Stimulated activated CD8-positive, alpha-beta memory T cell treated with anti-CD3 and anti-CD28 coated beads, Interleukin-15, amount 100 ng/mL, for 1 hour (primary cell): Measurements from ENCODE around the gene TRAPPC2L.

Experiments
- DNase-seq: peaks from one replicate; pipeline ENCODE4 v3.0.0-alpha.2; 2020; ENCODE audit warnings: low read depth

Gene TRAPPC2L

GRCh38 chr16:88856828-88857727, at the start of gene TRAPPC2L, which contains the start of gene GALNS:
Gene TRAPPC2L (plus strand): TSS chr16:88857127. CDS start chr16:88857151, 24 bp downstream.
Gene GALNS (minus strand): TSS chr16:88856947. CDS start chr16:88856877, 70 bp downstream.
- peak; percentile 99 for DNase-seq

GRCh38 chr16:88807142-88807625, 49.7 kb upstream of the TRAPPC2L start:
- DNase-seq = no peak

- no peak for DNase-seq
Measured at GRCh38 chr16:88807626-88808453, 49.1 kb upstream of the TRAPPC2L start.

DNA sequence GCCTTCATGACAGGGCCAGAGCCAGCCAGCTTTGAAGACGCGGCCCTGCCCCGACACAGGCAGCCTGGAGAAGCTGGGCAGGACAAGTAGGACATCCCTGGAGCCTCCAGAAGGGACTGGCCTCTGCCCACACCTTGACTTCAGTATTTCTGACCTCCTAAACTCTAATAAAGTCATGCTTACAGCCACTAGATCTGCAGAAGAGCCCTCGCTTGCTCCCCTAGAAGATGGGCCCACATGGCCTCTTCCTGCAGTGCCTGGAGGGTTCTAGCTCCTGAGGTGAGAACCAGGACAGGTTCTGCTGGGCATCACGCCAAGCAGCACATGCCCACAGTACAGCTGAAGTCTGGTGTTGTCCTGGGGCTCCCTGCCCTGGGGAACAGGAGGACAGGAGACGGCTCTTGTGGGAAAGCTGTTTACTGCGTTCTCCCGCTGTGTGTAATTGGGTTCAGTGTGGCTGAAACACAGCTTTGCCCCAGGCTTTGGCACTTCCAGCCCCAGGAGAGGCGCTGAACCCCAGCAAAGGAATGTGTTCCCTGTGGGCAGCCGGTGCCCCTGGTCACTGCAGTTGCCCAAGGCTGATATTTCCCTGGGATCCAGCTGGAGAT, 47.8 kb upstream of the TRAPPC2L start:
- no peak for DNase-seq

GRCh38 chr16:88809676-88810165, 47.2 kb upstream of the TRAPPC2L start:
- DNase-seq = no peak

DNA sequence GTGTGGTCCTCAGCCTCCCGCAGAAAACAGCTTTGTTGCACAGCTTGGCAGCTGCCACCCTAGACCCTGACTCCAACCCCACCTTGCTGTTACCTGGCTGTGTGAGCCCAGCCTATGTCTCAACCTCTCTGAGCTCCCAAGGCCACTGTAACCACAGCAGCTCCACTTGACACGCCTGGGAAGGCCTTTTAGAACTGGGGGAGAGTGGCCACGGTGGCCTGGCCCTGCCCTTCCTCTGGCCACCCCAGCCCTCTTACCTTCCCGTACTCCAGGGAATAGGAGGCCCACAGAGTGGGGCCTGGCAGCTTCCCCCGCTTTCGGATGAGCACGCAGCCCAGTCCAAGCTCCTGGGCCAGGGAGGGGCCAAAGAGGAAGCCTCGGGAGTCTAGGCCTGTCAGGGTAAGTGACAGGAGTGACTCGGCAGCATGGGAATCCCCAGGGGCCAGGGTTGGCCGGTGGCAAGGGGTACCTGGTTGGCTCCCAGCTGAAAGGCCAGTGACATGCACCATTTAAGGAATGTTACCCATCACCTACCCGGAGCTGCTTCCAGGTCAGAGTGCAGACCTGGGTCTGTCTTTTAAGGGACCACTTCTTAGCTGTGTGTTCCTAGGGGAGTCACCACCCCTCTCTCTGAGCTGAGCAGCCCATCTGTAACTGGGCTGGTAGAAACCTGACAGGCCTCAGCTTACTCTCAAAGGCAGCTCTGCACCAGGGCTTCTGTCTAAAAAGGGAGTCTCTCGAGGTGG, 46.6 kb upstream of the TRAPPC2L start:
- DNase-seq = no peak

DNA sequence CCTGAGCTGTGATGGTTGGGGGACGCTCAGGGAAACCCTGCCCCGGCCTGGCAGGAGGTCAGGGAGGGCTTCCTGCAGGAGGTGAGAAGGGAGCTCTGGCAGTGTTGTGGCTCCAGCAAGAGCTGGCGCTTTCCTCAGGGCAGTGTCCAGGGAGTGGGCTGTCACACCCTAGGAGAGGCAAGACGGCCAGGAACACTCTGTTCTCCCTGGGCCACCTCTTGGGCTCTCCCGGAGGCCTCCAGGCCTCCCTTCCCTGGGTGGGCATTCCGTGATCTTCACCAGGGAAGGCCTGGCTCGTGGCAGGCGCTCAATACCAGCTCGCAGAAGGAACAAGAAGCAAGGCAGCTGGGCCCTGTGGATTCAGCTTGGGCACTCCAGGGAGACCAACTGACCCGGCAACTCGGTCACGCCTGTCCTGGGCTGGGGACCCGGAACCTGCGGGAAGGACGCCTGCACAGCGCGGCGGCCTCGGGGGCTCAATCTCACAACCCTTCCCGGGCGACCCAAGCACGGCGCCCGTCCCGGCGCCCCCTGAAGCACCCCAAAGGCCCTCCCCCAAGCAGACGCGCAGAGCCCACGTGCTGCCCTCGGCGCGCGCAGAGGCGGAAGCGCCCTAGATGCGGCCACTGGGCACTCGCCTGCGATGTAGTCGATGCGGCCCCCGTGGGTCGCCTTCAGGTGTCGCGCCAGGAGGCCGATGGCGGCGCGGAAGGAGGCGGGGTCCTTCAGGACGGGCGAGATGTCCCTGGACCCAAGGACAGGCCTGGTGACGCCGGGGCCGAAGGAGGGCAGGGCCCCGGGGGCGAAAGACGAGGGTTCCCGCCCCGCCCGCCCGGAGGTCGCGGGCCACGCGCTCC, 45.8 kb upstream of the TRAPPC2L start:
- peak; percentile 23 for DNase-seq

- peak; percentile 96 for DNase-seq
Measured at GRCh38 chr16:88811769-88812512, 45.0 kb upstream of the TRAPPC2L start, which contains the start of gene APRT. Gene APRT (minus strand): TSS chr16:88811928. CDS start chr16:88811899, 29 bp downstream.

GRCh38 chr16:88812513-88813268, 44.2 kb upstream of the TRAPPC2L start:
- no peak for DNase-seq

- DNase-seq = no peak
Measured at GRCh38 chr16:88813269-88814143, 43.4 kb upstream of the TRAPPC2L start.

GRCh38 chr16:88814144-88814502, 42.8 kb upstream of the TRAPPC2L start:
- no peak for DNase-seq

DNA sequence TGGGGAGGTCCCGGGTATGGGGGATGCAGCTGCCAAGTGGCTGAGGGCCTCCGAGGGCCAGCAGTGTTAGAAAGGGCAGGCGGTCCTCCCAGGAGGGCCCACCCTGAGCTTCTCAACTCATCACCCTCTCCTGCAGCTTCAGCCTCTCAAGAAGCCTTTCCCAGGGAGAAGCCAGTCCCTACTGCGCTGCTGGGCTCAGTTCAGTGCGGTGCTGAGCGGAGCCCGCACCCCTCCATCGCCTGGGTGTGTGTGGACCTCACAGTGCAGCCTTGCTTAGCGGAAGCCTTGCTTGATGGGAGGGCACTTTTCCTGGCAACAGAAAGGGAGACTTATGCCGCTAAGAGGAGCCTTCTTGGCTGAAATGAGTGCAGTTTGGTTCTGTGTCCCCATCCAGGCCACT, 41.7 kb upstream of the TRAPPC2L start:
- DNase-seq = no peak

- peak; percentile 20 for DNase-seq
Measured at GRCh38 chr16:88815901-88816589, 40.9 kb upstream of the TRAPPC2L start.

DNA sequence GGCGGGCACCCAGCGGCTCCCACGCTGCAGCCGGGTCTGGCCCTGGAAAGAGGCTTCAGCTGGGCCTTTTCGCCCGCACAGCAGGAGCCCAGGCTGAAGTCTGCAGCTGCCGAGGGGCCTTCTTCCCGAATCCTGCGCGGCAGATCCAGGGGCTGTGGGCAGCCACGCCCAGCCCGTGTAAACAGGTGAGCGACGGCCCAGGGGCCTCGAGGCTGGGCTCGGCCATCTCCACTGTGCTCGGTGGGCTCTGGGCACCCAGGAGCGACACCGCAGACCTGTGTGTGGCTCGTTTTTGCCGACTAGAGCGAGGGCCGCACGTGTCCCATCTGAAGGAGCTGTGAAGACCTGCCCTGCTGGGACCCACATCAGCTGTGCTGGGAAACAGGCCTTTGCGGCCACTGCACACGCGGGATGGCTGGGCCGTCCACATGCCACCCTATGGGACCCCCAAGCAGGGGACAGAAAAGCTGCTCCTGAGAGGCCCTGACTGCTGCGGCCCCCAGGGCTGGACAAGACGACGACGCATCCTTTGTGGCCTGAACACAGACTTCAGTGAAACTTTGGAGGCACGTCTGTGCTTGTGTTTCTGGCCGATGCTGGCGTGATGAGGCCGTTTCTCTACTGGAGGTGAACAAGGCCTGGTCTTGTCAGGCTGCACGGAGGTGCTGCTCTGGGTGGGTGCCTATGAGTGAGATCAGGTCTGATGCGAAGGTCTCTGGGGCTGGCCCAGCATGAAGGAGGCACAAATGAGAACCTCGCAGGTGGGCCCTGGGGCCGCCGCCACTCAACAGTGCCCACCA, 40.0 kb upstream of the TRAPPC2L start:
- no peak for DNase-seq

DNA sequence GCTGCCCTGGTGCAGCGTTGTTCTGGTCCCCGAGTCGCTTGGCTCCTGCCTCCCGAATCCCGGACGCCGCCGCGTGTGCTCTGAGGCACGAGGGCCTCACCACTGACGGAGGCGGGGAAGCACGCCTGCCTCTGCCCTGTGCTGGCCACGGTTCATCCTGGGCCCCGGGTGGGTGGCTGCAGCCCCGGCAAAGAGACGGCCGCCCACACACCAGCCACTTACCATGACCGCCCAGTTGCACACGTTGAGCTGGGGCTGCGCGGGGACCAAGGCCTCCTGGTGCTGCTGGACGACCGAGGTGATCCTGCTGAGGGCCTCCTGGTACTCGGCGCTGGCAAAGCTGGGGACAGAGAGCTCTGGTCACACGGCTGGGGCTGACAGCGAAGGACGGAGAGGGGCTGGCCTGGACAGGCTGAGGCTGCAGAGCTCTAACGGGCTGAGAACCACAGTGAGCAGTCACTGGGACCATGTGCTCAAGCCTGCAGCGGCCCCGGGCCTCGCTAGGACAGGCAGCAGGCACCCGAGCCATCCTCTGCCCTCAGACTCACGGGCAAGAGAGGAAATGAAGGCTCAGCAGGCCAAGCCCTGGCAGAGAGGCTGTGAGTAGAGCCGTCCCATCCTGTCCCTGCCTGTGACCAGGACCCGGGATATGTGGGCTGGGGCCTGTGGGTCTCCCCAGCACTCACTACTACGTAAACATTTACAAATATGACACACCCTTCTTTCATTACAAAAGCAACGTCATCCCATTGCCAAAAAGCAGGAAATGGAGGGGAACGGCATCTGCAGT, 38.9 kb upstream of the TRAPPC2L start:
- DNase-seq = no peak

GRCh38 chr16:88818575-88818874, 38.4 kb upstream of the TRAPPC2L start:
- DNase-seq = no peak
